ENCODE results near the gene ZSCAN5B. TPM values are rescaled to one million over a fixed set of nuclear protein-coding genes. Genes with fewer than 3 reads are reported as not detected.

ZSCAN5B gene
- total RNA-seq, 2 experiments from 2014 or later = not detected

GRCh38 chr19:56201973-56202372, 4.4 kb upstream of the ZSCAN5B start, which contains the start of gene ZSCAN5C:
ZSCAN5C (plus strand) TSS chr19:56202273; CDS start chr19:56205914, 3,641 bp downstream.
- DNase-seq (no peak), ATAC-seq (no peak)
- POLR2A ChIA-PET = no interaction called here
- intact Hi-C loops (cut with micrococcal nuclease) = no loop called here
- TF ChIP-seq, protein P1, sequence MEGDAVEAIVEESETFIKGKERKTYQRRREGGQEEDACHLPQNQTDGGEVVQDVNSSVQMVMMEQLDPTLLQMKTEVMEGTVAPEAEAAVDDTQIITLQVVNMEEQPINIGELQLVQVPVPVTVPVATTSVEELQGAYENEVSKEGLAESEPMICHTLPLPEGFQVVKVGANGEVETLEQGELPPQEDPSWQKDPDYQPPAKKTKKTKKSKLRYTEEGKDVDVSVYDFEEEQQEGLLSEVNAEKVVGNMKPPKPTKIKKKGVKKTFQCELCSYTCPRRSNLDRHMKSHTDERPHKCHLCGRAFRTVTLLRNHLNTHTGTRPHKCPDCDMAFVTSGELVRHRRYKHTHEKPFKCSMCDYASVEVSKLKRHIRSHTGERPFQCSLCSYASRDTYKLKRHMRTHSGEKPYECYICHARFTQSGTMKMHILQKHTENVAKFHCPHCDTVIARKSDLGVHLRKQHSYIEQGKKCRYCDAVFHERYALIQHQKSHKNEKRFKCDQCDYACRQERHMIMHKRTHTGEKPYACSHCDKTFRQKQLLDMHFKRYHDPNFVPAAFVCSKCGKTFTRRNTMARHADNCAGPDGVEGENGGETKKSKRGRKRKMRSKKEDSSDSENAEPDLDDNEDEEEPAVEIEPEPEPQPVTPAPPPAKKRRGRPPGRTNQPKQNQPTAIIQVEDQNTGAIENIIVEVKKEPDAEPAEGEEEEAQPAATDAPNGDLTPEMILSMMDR (IDR thresholded peaks at IDR 0.05) = no peak
- Mint-ChIP-seq H3K4me1 (ENCODE audit: low read depth) (no peaks in the 10 kb centered on the region), H3K27me3 (peaks cover 5% of the 10 kb centered on the region), H3K9me3 (no peaks in the 10 kb centered on the region), H3K36me3 (ENCODE audit: low read depth) (no peaks in the 10 kb centered on the region), H3K27ac (no peak within 1 kb of the TSS), H3K4me3 (no peak within 1 kb of the TSS)
- CTCF ChIA-PET = no interaction called here

- peaks cover 1% of the 10 kb centered on the region for H3K27me3 Mint-ChIP-seq
- ATAC-seq = no peak
- no peaks in the 10 kb centered on the region for H3K36me3 Mint-ChIP-seq (ENCODE audit: low read depth)
- ChIA-PET CTCF (interaction anchor here (1.0 kb wide), 1 partner anchor 53 kb away, joined by 4 read pairs; no protein-coding TSS in a partner anchor), POLR2A (no interaction called here)
- intact Hi-C loops (cut with micrococcal nuclease) = no loop called here
- TF ChIP-seq, protein P1 (IDR thresholded peaks at IDR 0.05) = no peak
- no peaks in the 10 kb centered on the region for H3K4me1 Mint-ChIP-seq (ENCODE audit: low read depth)
- no peak overlapping the region for H3K4me3 Mint-ChIP-seq
- no peak for DNase-seq
- H3K27ac Mint-ChIP-seq = no peak overlapping the region
- H3K9me3 Mint-ChIP-seq = no peaks in the 10 kb centered on the region
These were observed 2.1 kb upstream of the ZSCAN5B start for GRCh38 chr19:56199687-56200086.

DNA sequence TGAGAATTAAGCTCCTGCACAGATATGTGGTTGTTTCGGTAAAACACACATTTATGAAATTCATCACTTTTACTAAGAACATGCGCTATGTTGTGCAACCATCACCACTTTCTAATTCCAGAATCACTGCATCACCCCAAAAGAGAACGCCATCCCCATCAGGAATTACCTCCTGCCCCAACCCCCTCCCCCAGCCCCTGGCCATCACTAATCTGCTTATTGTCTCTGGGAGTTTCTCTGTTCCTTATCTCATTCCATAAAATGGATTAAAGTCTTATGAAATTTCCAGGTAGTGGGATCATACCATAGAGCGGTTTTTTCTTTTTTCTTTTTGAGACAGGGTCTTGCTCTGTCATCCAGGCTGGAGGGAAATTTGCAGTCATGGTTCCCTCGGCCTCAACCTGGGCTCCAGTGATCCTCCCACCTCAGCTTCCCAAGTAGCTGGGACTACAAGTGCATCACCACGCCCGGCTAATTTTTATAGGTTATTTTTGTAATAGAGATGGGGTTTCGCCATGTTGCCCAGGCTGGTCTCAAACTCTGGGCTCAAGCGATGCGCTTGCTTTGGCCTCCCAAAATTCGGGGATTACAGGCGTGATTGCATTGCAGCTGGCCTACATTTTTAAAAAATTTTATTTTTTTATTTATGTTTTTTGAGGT, 3.5 kb downstream of the ZSCAN5B start:
- ATAC-seq = no peak
- ChIA-PET CTCF (interaction anchor here (0.8 to 1.3 kb wide), 4 partner anchors 11 to 128 kb away, joined by 3 to 4 read pairs (median 4); no protein-coding TSS in a partner anchor), POLR2A (no interaction called here)
- TF ChIP-seq, protein P1 (IDR thresholded peaks at IDR 0.05) = no peak
- Mint-ChIP-seq H3K27me3 (no peaks in the 10 kb centered on the region), H3K27ac (no peak overlapping the region), H3K9me3 (no peaks in the 10 kb centered on the region), H3K36me3 (ENCODE audit: low read depth) (no peaks in the 10 kb centered on the region), H3K4me1 (ENCODE audit: low read depth) (no peaks in the 10 kb centered on the region), H3K4me3 (no peak overlapping the region)
- intact Hi-C loops (cut with micrococcal nuclease) = no loop called here
- DNase-seq = no peak

DNA sequence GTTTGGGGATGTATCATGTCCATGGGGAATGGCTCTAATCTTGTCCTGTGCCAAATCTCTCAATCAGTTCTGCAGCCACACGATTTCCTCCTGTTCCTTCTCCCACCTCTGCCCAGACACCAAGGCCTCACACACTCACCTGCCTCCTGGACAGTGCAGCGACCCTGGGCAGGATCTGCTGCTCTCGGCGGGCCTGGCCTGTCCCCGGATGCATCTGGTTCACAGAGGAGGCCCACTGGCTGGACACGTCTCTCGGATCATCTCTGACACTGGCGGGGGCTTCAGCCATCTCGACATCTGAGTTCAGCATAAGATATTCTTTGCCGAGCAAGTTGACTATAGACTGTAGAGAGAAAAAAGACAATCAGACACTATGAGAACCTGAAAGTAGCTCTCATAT, 5.9 kb downstream of the ZSCAN5B start:
- POLR2A ChIA-PET = no interaction called here
- CTCF ChIA-PET = interaction anchor here (2.0 kb wide), 1 partner anchor 20 kb away, joined by 5 read pairs; no protein-coding TSS in a partner anchor
- TF ChIP-seq, protein P1 (IDR thresholded peaks at IDR 0.05) = no peak
- Mint-ChIP-seq H3K4me3 (no peak overlapping the region), H3K27me3 (peaks cover 3% of the 10 kb centered on the region), H3K4me1 (ENCODE audit: low read depth) (no peaks in the 10 kb centered on the region), H3K9me3 (no peaks in the 10 kb centered on the region), H3K36me3 (ENCODE audit: low read depth) (no peaks in the 10 kb centered on the region), H3K27ac (no peak overlapping the region)
- DNase-seq = no peak
- ATAC-seq = no peak
- intact Hi-C loops (cut with micrococcal nuclease) = no loop called here

- POLR2A ChIA-PET = no interaction called here
These were observed 6.5 kb downstream of the ZSCAN5B start for GRCh38 chr19:56191115-56191514.

More at GRCh38 chr19:56191115-56191514, 6.5 kb downstream of the ZSCAN5B start:
- ATAC-seq = no peak
- H3K27me3 Mint-ChIP-seq = peaks cover 3% of the 10 kb centered on the region
- H3K27ac Mint-ChIP-seq = no peak overlapping the region
- CTCF ChIA-PET = no interaction called here
- no peaks in the 10 kb centered on the region for H3K9me3 Mint-ChIP-seq
- no peaks in the 10 kb centered on the region for H3K4me1 Mint-ChIP-seq (ENCODE audit: low read depth)
- H3K36me3 Mint-ChIP-seq (ENCODE audit: low read depth) = no peaks in the 10 kb centered on the region
- H3K4me3 Mint-ChIP-seq = no peak overlapping the region
- DNase-seq = no peak
- TF ChIP-seq, protein P1 (IDR thresholded peaks at IDR 0.05) = no peak
- intact Hi-C loops (cut with micrococcal nuclease) = no loop called here

All from activated CD8-positive, alpha-beta T cell treated with anti-CD3 and anti-CD28 coated beads for 36 hours (primary cell).